Colonic mucosa (tissue), 4 donors: Measurements from ENCODE around the gene ZNF549. TPM values are rescaled to one million over a fixed set of nuclear protein-coding genes. Genes with fewer than 3 reads are reported as not detected.

Source experiments
- DNase-seq: peaks from one replicate; pipeline ENCODE4 v3.0.0-alpha.2; 2020
- H3K27ac ChIP-seq: fragments of 200-600 bp; one replicate; pipeline ENCODE4 v1.8.0; 2021
- H3K27me3 ChIP-seq: fragments of 200-600 bp; one replicate; pipeline ENCODE4 v1.8.0; 2021
- H3K36me3 ChIP-seq: fragments of 200-600 bp; one replicate; pipeline ENCODE4 v1.8.0; 2021
- H3K4me1 ChIP-seq: fragments of 200-600 bp; one replicate; pipeline ENCODE4 v1.8.0; 2021; ENCODE audit warnings: mild to moderate bottlenecking
- H3K4me3 ChIP-seq: fragments of 200-600 bp; one replicate; pipeline ENCODE4 v1.8.0; 2021
- H3K9ac ChIP-seq, 2 donors: one replicate each; pipeline ENCODE4 v1.7.0; 2013; ENCODE audit warnings: control low read depth in 2 of 2, low read depth in 2 of 2, low read length in 2 of 2
- H3K9me3 ChIP-seq: fragments of 200-600 bp; one replicate; pipeline ENCODE4 v1.8.0; 2021
- CTCF ChIP-seq: fragments of 200-600 bp; IDR thresholded peaks from one replicate; pipeline ENCODE4 v1.8.0; 2022; ENCODE audit warnings: antibody characterized with exemption, mild to moderate bottlenecking
- intact Hi-C: fragments of 100-400 bp; cut with DNase I; formaldehyde crosslinking; loops from one replicate; pipeline ENCODE4 v1.14.1; 2022
- total RNA-seq, 2 donors: library from RNA; stranded (reverse); fragmentation: NEBNext Ultra II Directional in 1 of 2; extraction: Animal tissue kit (Norgen Biotek cat#: 25700) in 1 of 2; gene quantifications; one replicate each; pipeline ENCODE4 v1.2.1, GENCODE V29; 2021
- donor health status: healthy.
- donor health status: DM: no; HTN: no; CAD: no.
- donor health status: DM: no; HTN: no; CAD: no.

Gene ZNF549
- total RNA-seq, 2 donors from 2014 or later: 2.6 to 2.8 TPM

GRCh38 chr19:57560049-57560491 is 32.9 kb downstream of the ZNF549 start:
- intact Hi-C loops: no loop called here
- DNase-seq: no peak
- no peak overlapping the region for H3K27ac ChIP-seq
- H3K9me3 ChIP-seq: peaks cover 4% of the 10 kb centered on the region
- no peaks in the 10 kb centered on the region for H3K4me1 ChIP-seq
- H3K9ac ChIP-seq: peak overlapping the region in 1 of 2 donors; percentile 76
- H3K27me3 ChIP-seq: no peaks in the 10 kb centered on the region
- peak overlapping the region; percentile 83 for H3K4me3 ChIP-seq
- H3K36me3 ChIP-seq: no peaks in the 10 kb centered on the region
- no peak for TF ChIP-seq CTCF

GRCh38 chr19:57563547-57563946 is 36.4 kb downstream of the ZNF549 start:
- Histone ChIP-seq H3K4me1 (no peaks in the 10 kb centered on the region), H3K9me3 (peaks cover 3% of the 10 kb centered on the region), H3K4me3 (no peak overlapping the region), H3K27ac (no peak overlapping the region), H3K27me3 (no peaks in the 10 kb centered on the region), H3K36me3 (no peaks in the 10 kb centered on the region), H3K9ac (no peak overlapping the region)
- no peak for DNase-seq
- TF ChIP-seq CTCF: no peak
- intact Hi-C loops: no loop called here

- no peak overlapping the region for H3K27ac ChIP-seq
- intact Hi-C loops: no loop called here
- H3K27me3 ChIP-seq: no peaks in the 10 kb centered on the region
- DNase-seq: no peak
- H3K9ac ChIP-seq: no peak overlapping the region
- H3K4me1 ChIP-seq: no peaks in the 10 kb centered on the region
- peaks cover 12% of the 10 kb centered on the region for H3K9me3 ChIP-seq
- no peak for TF ChIP-seq CTCF
- no peak overlapping the region for H3K4me3 ChIP-seq
- no peaks in the 10 kb centered on the region for H3K36me3 ChIP-seq
Measured at GRCh38 chr19:57566396-57567265, 39.5 kb downstream of the ZNF549 start.

- Histone ChIP-seq H3K9ac (no peak overlapping the region), H3K9me3 (peaks cover 23% of the 10 kb centered on the region), H3K27ac (no peak overlapping the region), H3K4me3 (no peak overlapping the region), H3K36me3 (peaks cover 23% of the 10 kb centered on the region), H3K4me1 (no peaks in the 10 kb centered on the region), H3K27me3 (no peaks in the 10 kb centered on the region)
- TF ChIP-seq CTCF: no peak
- intact Hi-C loops: no loop called here
- no peak for DNase-seq
Measured at GRCh38 chr19:57570707-57571106, 43.6 kb downstream of the ZNF549 start.

GRCh38 chr19:57572415-57572947 is 45.3 kb downstream of the ZNF549 start:
- H3K27ac ChIP-seq: no peak overlapping the region
- H3K4me3 ChIP-seq: no peak overlapping the region
- DNase-seq: no peak
- no peaks in the 10 kb centered on the region for H3K4me1 ChIP-seq
- H3K36me3 ChIP-seq: peaks cover 23% of the 10 kb centered on the region
- H3K9me3 ChIP-seq: peaks cover 23% of the 10 kb centered on the region
- no peaks in the 10 kb centered on the region for H3K27me3 ChIP-seq
- H3K9ac ChIP-seq: no peak overlapping the region
- TF ChIP-seq CTCF: no peak
- intact Hi-C loops: no loop called here
